GM19455 (cell line): ENCODE data around the gene ENKD1.

Experiments
- ATAC-seq: cut with Tn5 transposase; IDR thresholded peaks from one replicate; pipeline ENCODE4 v1.9.1; 2021; ENCODE audit not compliant: unreplicated experiment

The ENKD1 gene

DNA sequence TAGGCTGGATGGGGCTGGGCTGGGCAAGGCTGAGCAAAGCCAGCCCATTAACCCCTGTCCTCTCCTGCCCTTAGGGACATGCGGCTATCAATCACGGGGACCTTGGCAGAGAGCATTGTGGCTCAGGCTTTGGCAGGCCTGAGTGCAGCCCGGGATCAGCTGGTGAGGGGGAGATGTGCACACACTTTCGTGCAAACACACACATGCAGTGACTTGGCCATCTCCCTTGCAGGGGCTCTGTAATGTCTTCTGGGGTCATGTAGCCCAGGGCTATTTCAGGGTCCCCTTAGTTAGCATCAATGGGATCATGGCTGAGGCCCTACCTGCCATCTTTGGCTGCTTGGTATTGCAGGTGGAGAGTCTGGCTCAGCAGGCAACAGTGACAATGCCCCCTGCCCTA lies 14.7 kb downstream of the ENKD1 start:
- no peak for ATAC-seq

DNA sequence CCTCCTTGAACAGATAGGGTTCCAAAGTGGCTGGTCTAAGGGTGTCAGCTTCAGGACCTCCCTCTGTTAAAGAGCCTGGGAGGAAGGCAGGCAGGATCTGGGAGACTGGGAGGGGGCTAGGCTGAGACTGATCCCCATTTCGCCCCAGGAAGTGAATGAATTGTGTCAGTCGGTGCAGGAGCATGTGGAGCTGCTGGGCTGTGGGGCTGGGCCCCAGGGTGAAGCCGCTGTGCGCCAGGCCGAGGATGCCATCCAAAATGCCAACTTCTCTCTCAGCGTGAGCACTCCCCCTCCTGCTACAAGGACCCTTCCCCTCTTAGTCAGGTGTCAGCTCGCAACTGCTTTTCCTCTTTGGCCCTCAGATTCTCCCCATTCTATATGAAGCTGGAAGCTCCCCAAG lies 15.5 kb downstream of the ENKD1 start:
- ATAC-seq = no peak

DNA sequence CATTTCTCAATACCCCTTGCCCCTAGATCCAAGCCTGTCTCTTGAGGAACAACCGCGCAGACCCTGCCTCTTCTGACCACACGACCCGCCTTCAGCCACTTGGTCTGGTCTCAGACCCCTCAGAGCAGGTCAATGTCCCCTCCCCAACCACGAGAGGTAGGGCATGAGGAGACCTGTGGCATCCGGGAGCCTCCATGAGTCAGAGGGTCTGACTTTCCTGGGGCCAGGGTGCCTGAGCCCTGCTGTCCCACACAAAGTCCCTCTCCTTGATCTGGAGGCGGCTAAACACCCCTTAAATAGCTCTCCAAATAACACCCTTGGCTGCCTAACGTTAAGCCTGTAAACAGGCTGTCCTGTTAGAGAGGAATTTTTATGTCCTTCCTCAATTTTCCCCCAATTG lies 16.5 kb downstream of the ENKD1 start:
- ATAC-seq = no peak

DNA sequence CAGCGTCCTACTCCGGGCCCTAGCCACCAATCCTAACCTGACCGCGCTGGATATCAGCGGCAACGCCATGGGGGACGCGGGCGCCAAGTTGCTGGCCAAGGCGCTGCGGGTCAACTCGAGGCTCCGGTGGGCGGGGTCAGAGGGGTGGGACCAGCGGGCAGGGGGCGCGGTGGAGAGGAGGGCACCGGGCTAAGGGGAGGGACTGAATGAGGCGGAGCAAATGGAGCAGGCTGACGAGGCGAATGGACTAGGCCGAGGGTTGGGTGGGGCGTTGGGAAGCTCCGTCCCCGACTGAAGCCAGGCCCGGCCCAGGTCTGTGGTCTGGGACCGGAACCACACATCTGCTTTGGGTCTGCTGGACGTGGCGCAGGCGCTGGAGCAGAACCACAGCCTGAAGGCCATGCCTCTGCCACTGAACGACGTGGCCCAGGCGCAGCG lies 17.0 kb downstream of the ENKD1 start:
- no peak for ATAC-seq

DNA sequence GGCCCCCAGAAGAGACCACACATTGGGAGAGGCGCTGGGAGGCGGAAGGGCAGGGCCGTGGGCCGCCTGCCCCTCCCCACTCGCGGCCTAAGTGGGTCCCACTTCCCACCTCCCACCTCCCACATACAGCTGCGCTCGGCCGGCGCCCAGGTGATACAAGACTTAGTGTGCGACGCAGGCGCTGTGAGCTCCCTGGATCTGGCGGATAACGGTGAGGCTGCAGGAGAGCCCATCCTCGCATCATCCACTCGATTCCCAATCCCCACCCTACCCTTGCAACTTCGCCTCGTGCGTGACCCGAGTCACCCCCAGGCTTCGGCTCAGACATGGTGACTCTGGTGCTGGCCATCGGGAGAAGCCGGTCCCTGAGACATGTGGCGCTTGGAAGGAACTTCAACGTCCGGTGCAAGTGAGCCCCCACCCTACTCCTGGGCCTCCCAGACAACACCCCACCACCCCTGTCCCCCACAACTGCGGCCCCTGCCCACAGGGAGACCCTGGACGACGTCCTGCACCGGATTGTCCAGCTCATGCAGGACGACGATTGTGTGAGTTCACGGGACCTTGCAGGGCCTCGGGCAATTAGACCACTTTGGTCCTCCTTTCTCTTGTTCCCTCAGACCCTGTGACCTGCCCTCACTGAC lies 17.7 kb downstream of the ENKD1 start:
- no peak for ATAC-seq

DNA sequence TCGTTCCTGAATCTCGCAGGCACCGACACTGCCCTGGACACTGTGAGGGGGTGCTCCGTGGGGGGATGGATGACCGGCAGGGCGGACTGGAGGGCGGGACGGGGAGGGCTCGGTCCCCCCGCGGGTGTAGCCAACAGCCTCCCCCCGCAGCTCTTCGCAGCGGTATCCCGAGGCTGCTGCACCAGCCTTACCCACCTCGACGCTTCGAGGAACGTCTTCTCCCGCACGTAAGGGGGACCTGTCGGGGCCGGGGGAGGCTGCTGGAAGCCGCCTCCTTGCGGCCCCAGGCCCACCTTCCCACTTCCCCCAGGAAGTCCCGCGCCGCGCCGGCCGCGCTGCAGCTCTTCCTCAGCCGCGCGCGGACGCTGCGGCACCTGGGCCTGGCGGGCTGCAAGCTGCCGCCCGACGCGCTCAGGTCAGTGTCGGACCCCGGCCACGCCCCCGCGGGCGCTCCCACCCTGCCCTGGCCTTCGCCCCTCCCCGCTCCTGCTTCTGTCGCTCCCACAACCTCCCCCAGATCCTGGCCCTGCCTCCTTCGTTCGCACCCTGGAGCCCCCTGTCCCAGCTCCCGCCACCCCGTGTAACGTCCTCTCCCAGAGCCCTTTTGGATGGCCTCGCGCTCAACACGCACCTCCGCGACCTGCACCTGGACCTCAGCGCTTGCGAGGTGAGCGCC lies 18.3 kb downstream of the ENKD1 start:
- ATAC-seq = no peak

DNA sequence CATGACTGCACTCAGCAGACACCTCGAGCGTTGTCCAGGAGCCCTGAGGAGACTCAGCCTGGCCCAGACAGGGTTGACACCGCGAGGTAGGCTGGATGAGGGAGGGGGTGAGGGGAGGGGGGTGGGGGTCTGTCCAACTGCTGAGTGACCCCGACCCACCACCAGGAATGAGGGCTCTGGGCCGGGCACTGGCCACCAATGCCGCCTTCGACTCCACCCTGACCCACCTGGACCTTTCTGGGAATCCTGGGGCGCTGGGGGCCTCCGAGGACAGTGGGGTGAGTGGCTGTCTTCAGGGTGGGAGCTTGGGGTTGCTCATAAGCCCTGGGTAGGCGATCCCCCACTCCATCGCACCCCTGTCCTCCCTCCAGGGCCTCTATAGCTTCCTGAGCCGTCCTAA lies 18.9 kb downstream of the ENKD1 start:
- ATAC-seq = no peak

DNA sequence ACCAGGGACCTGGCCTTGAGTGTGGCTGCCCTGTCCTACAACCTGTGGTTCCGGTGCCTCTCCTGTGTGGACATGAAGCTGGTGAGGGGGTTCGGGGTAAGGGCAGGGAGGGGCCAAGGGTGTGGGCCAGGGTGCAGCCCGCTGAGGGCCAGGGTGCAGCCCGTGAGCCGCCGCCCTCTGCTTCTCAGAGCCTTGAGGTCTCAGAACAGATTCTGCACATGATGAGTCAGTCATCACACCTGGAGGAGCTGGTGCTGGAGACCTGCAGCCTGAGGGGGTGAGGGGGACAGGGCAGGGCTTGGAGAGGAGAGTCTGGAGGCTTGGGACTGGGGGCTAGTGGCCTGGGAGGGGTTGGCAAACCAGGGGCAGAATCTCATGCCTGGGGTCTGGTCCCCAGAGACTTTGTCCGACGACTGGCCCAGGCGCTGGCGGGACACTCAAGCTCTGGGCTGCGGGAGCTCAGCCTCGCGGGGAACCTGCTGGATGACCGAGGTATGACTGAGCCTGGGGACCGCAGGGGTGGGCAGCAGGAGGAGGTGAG lies 19.4 kb downstream of the ENKD1 start:
- no peak for ATAC-seq

DNA sequence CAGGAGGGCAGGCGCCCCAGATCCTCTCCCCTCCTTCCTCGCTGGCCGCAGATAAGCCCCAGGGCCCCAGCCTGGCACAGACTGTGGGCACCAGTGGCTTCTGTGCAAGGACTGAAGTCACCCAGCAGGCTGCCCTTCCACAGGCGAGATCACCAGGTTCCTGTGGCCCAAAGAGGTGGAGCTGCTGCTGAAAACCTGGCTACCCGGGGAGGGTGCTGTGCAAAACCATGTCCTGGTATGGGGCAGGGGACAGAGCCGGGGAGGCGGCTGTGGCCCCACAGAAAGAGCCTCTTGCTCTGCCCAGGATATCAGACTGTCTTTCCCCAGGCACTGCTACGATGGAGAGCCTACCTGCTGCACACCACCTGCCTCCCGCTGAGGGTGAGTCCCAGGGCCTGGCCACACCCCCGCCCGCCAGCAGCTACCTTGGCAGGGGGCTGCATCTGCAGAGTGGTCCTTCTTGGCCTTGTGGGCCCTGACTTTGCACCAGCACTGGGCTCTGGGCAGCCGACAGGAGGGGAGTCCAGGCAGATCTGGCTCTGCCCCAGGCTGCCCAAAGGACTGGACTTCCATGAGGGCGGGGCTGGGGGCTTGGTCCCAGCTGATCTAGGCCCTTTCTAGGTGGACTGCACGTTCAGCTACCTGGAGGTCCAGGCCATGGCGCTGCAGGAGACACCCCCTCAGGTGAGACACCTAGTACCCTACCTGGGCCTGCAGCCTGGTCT lies 21.0 kb downstream of the ENKD1 start:
- ATAC-seq = peak; percentile 6

DNA sequence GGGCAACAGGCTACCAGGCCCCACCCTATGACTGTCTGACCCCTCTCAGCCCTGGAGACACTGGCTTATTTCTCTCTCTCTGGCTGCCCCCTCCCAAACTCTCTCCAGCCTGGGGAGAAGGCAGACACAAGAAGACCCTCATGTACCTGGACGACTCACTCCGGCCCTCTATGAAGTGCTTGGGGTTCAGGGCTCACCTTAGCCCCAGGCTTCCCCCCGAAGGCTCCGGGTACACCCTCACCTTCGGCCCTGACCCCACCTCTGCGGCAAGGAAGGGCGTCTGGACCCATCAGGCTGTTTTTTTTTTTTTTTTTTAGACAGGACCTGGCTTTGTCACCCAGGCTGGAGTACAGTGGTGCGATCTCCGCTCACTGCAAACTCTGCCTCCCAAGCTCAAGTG lies 22.5 kb downstream of the ENKD1 start:
- ATAC-seq = no peak

DNA sequence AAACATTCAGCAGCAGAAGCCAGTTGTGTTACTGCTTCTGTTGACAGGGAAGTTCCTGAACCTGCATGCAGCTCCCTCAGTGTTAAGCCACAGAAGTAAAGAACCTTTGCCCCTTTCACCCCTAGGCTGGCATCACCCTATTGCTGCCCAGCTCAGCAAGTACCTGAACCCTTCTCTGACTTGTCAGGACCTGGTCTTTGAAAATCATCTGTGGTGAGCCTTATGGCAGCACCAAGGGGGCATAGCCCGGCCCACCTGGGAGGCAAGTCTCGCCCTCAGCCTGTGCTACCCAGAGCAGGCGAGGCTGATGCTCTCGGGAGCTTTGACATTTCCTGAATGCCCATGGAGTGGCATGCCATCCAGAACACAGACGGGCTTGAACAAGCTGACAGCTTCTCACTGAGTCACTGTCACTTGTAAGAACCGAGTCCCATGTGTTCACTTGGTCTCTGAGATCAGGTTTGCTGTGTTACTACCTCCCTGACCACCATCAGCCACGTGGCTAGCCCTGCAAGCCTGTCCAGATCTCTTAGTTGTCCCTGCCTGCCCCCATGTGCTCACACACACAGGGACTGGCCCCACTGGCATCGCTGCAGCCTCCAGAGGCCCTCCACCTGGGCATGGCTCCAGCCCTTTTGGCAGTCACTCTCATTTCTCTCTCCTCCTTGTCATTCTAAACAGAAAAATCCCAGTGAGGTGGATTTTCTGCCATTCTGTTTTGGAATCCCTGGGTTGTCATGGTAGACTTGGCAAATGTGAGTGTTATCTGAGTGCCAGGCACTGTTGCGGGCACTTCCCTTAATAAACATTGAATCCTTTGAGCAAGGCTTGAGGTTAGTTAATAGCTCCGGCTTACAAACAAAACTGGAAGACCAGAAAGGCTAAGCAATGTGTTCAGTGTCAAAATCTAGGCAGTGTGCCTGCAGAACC lies 24.5 kb downstream of the ENKD1 start:
- no peak for ATAC-seq

DNA sequence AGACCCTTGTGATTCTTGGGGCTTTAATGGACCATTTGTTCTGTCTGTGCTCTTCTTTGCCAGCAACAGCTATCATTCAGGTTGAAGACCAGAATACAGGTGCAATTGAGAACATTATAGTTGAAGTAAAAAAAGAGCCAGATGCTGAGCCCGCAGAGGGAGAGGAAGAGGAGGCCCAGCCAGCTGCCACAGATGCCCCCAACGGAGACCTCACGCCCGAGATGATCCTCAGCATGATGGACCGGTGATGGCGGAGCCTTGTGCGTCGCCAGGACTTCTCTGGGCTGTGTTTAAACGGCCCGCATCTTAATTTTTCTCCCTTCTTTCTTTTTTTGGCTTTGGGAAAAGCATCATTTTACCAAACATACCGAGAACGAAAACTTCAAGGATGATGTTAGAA lies 28.9 kb downstream of the ENKD1 start:
- ATAC-seq = no peak

DNA sequence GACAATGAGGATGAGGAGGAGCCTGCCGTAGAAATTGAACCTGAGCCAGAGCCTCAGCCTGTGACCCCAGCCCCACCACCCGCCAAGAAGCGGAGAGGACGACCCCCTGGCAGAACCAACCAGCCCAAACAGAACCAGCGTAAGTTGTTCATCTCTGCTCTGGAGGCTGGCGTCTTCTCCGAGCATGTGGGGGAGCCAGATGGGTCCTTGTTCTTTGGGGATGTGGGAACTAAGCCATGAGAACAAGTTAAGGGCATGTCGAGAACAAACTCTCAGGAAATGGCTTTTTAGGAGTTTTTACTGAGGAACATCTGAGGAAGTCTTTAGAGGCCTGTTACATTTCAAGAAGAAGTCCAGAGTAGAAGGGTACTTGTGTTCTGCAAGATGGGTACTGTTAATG lies 29.8 kb downstream of the ENKD1 start:
- ATAC-seq = no peak

DNA sequence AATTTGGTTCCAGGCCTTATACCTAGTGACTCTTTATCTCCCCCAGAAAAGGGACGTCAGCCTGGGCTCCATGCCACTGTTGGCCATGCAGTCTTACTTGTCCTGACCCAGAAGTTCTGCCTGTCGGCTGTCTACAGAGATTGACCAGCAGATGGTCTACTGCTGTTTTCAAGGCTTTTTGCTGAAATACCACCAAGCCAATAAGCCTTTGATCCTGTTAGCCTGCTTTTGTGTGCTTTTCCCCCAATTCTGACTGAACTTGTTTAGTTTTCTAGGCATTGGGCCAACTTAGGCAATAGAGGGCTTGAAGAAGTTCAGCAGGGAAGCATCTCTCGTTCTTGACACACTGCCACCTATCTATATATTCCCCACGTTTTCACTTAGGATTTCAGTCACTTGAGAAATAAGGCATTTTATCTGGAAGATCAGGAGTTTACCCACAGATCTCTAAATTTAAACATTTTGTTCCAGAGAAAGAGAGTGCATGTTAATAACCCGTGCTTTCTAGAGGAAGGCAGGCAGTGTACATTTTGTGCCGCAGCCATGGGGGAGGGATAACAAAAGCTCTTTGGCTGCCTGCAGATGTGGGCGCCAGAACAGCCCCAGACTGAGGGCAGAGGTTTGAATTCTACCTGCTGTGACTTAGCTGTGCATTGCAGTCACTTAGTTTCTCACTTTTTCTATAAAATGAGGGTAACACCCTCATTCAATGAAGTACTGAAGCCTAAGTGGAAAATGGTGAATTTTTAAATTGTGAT lies 34.0 kb downstream of the ENKD1 start:
- ATAC-seq = no peak

DNA sequence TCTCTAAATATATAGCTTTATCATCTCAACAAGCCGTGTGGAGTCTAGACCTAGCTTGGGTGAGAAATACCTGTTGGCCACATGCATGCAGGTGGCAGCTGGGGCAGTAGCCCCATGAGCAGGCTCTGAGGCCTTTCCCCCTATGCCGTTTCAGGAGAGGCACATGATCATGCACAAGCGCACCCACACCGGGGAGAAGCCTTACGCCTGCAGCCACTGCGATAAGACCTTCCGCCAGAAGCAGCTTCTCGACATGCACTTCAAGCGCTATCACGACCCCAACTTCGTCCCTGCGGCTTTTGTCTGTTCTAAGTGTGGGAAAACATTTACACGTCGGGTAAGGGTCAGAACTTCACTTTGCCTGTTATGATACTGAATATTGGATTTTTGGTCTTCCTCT lies 38.3 kb downstream of the ENKD1 start:
- ATAC-seq = no peak

DNA sequence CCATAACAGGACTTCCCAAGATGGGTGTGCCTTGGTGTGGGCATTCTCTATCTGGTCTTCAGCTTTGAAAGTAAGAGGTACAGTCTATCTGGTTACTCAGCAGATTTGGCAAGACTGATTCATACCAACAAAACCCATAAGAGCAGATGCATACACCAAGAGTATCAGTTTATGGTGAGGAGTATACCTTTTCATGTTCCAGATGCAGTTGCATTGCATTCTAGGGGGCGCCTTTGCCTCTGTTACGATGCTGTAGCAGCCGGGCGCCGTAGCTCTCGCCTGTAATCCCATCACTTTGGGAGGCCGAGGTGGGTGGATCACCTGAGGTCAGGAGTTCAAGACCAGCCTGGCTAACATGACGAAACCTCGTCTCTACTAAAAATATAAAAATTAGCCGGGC lies 52.7 kb downstream of the ENKD1 start:
- no peak for ATAC-seq
